HepG2 (cell line): ENCODE measurements around the gene BCAS3. TPM values are rescaled to one million over a fixed set of nuclear protein-coding genes. Genes with fewer than 3 reads are reported as not detected.

ENCODE experiments used
- ATAC-seq: fragments of 200-7000 bp; cut with Tn5 transposase; 3 replicates; pipeline ENCODE4 v1.9.1; 2020; ENCODE audit warnings: mild to moderate bottlenecking, moderate library complexity
- BruUV-seq: library from RNA; stranded (reverse); fragments of 400-500 nt; replicated peaks from 2 replicates; lab custom pipeline; 2021; lab: Mats Ljungman, UMichigan
- CTCF ChIA-PET: fragments of 300-600 bp; formaldehyde crosslinking; extraction: SDS; loops from one replicate; lab custom pipeline; 2021; ENCODE audit warnings: low total read pairs, inconsistent platforms, low intra/inter-chr PET ratio; lab: Yijun Ruan, JAX
- POLR2A ChIA-PET: fragments of 350-600 bp; sonication (Branson Sonifier 250); formaldehyde crosslinking; loops from one replicate; lab custom pipeline; 2020; ENCODE audit warnings: antibody characterized with exemption, inconsistent platforms; lab: Yijun Ruan, JAX
- DNase-seq: peaks from one replicate; pipeline ENCODE4 v3.0.0-alpha.2; 2015; ENCODE audit warnings: low spot score
- FAIRE-seq: peaks from 3 replicates; lab custom pipeline; 2011; peaks lifted over from hg19 to GRCh38; lab: Jason Lieb, UNC
- H2AFZ ChIP-seq: one replicate; pipeline ENCODE4 v1.6.1; 2011; ENCODE audit warnings: low read length, inconsistent platforms
- H3K27ac ChIP-seq: fragments of 300-600 bp; 3 replicates; pipeline ENCODE4 v1.8.0; 2011; ENCODE audit warnings: mixed run types, mild to moderate bottlenecking, mixed read lengths, low read length, inconsistent platforms; ENCODE audit not compliant: insufficient read depth; ENCODE audit errors: extremely low read length
- H3K27me3 ChIP-seq, 2 experiments: fragments of 200-600 bp in 1 of 2; 2 replicates in 1 of 2; 3 replicates in 1 of 2; pipeline versions ENCODE4 v1.6.0 to v1.8.0; 2011; ENCODE audit warnings: low read length in 2 of 2, mild to moderate bottlenecking in 2 of 2, moderate library complexity in 2 of 2, inconsistent platforms in 1 of 2; ENCODE audit not compliant: insufficient read depth in 2 of 2, control insufficient read depth in 1 of 2
- H3K36me3 ChIP-seq, 2 experiments: fragments of 200-600 bp in 1 of 2; replicated peaks in 1 of 2; 2 replicates in 1 of 2; 3 replicates in 1 of 2; pipeline versions ENCODE4 v1.5.1 to v1.8.0; 2011; ENCODE audit warnings: low read length in 2 of 2, inconsistent platforms in 1 of 2; ENCODE audit not compliant: insufficient read depth in 2 of 2, control insufficient read depth in 1 of 2
- H3K4me1 ChIP-seq: 2 replicates; pipeline ENCODE4 v1.5.1; 2012; ENCODE audit warnings: low read length, inconsistent platforms; ENCODE audit not compliant: insufficient read depth
- H3K4me2 ChIP-seq: 2 replicates; pipeline ENCODE4 v1.6.0; 2011; ENCODE audit warnings: low read depth, low read length, inconsistent platforms
- H3K4me3 ChIP-seq, 3 experiments: fragments of 200-600 bp in 1 of 3; sonication (generic), shearing (Covaris generic) in 1 of 3; replicated peaks in 1 of 3; 2 replicates each; pipeline ENCODE4 v1.5.1; 2011 to 2016; ENCODE audit warnings: low read length in 3 of 3, inconsistent platforms in 2 of 3, low read depth in 2 of 3, mild to moderate bottlenecking in 2 of 3, control low read depth in 1 of 3, mixed read lengths in 1 of 3; ENCODE audit not compliant: insufficient read depth in 1 of 3
- H3K79me2 ChIP-seq: one replicate; pipeline ENCODE4 v1.6.1; 2011; ENCODE audit warnings: low read length, inconsistent platforms; ENCODE audit not compliant: insufficient read depth
- H3K9ac ChIP-seq: 2 replicates; pipeline ENCODE4 v1.6.0; 2011; ENCODE audit warnings: mild to moderate bottlenecking, low read depth, low read length, inconsistent platforms; ENCODE audit not compliant: insufficient read depth
- H3K9me3 ChIP-seq: 2 replicates; pipeline ENCODE4 v1.5.1; 2012; ENCODE audit warnings: mild to moderate bottlenecking, low read length
- H4K20me1 ChIP-seq: 2 replicates; pipeline ENCODE4 v1.6.0; 2011; ENCODE audit warnings: inconsistent platforms, mild to moderate bottlenecking, low read length, moderate library complexity; ENCODE audit not compliant: insufficient read depth
- FOXM1 ChIP-seq: sonication (generic); formaldehyde crosslinking; IDR thresholded peaks from 2 replicates; pipeline ENCODE4 v1.5.0; 2020; ENCODE audit warnings: missing genetic modification reagents
- PITX1 ChIP-seq: sonication (generic); formaldehyde crosslinking; IDR thresholded peaks from 2 replicates; pipeline ENCODE4 v1.5.1; 2020; ENCODE audit warnings: mild to moderate bottlenecking, missing genetic modification reagents
- ZNF484 ChIP-seq: sonication (generic); formaldehyde crosslinking; IDR thresholded peaks from 2 replicates; pipeline ENCODE4 v1.5.1; 2020; ENCODE audit warnings: mild to moderate bottlenecking, low read depth, missing genetic modification reagents, borderline replicate concordance
- WGBS: methylation state at CpG from one replicate; pipeline ENCODE4 v1.1.6; 2017; ENCODE audit warnings: low lambda C conversion rate; 5-methylcytosine and 5-hydroxymethylcytosine counted together
- in situ Hi-C: cut with HindIII; loops from 2 replicates; pipeline ENCODE4 v1.10.0; 2017; ENCODE audit warnings: low pct_unique_long_range_greater_than_20kb; ENCODE audit not compliant: extremely low pct_ligation_motif_present
- intact Hi-C: fragments of 100-400 bp; cut with micrococcal nuclease; formaldehyde crosslinking; loops from one replicate; pipeline ENCODE4 v1.10.0; 2022; ENCODE audit not compliant: unreplicated experiment
- polyA plus RNA-seq, 8 experiments: library from polyadenylated mRNA; depleted of rRNA in 3 of 8; stranded (reverse) in 7 of 8; unstranded in 1 of 8; fragments of >200 nt; fragmentation: Illumina TruSeq in 4 of 8; extraction: Trizol in 4 of 8; gene quantifications; 2 replicates each; pipeline versions ENCODE4 v1.2.1 to v1.2.3, GENCODE V29; 2011 to 2016; ENCODE audit warnings: low read depth in 4 of 8, missing spikeins in 1 of 8, mixed read lengths in 1 of 8; ENCODE audit not compliant: insufficient read depth in 1 of 8
- total RNA-seq, 5 experiments: library from RNA; depleted of rRNA; stranded (reverse); fragments of >200 nt; fragmentation: Illumina TruSeq; extraction: Trizol; gene quantifications; 2 replicates each; pipeline ENCODE4 v1.2.3, GENCODE V29; 2016; ENCODE audit warnings: low read depth in 1 of 5
- TF ChIP-seq, protein P1 (sequence below): IDR thresholded peaks from 2 replicates; pipeline ENCODE4 v1.6.1; 2018; ENCODE audit warnings: missing genetic modification reagents
- TF ChIP-seq, protein P2 (sequence below): sonication (generic); formaldehyde crosslinking; IDR thresholded peaks from 2 replicates; pipeline ENCODE4 v1.4.0; 2020; ENCODE audit warnings: low read depth, mild to moderate bottlenecking, missing genetic modification reagents

The BCAS3 gene
- total and polyA plus RNA-seq, 2 of the 13 experiments (the other 11 are each of a cell fraction or from before 2014, with no cell fraction given) = 10.7 to 11.2 TPM

GRCh38 chr17:61136296-61136695 is 458.6 kb downstream of the BCAS3 start (continued):
- TF ChIP-seq, protein P1, sequence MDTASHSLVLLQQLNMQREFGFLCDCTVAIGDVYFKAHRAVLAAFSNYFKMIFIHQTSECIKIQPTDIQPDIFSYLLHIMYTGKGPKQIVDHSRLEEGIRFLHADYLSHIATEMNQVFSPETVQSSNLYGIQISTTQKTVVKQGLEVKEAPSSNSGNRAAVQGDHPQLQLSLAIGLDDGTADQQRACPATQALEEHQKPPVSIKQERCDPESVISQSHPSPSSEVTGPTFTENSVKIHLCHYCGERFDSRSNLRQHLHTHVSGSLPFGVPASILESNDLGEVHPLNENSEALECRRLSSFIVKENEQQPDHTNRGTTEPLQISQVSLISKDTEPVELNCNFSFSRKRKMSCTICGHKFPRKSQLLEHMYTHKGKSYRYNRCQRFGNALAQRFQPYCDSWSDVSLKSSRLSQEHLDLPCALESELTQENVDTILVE = no peak
- no peak for TF ChIP-seq PITX1 (CRISPR knock-in tag)

- in situ Hi-C loops = no loop called here
- H3K4me2 ChIP-seq = no peak overlapping the region
- no peaks in the 10 kb centered on the region for H3K27me3 ChIP-seq
- H3K4me1 ChIP-seq = no peaks in the 10 kb centered on the region
- DNase-seq (no peak), FAIRE-seq (no peak), ATAC-seq (no peak)
- H2AFZ ChIP-seq = no peak overlapping the region
- no peaks in the 10 kb centered on the region for H3K79me2 ChIP-seq
- WGBS = 66% methylated on average over 4 of the region's 4 CpGs
- H4K20me1 ChIP-seq = no peaks in the 10 kb centered on the region
- BruUV-seq = no TSS peak
- no peaks in the 10 kb centered on the region for H3K9me3 ChIP-seq
- no peak overlapping the region for H3K27ac ChIP-seq
- no peak overlapping the region for H3K4me3 ChIP-seq
- TF ChIP-seq FOXM1 (CRISPR knock-in tag) (no peak), ZNF484 (CRISPR knock-in tag) (no peak)
- TF ChIP-seq, protein P2, sequence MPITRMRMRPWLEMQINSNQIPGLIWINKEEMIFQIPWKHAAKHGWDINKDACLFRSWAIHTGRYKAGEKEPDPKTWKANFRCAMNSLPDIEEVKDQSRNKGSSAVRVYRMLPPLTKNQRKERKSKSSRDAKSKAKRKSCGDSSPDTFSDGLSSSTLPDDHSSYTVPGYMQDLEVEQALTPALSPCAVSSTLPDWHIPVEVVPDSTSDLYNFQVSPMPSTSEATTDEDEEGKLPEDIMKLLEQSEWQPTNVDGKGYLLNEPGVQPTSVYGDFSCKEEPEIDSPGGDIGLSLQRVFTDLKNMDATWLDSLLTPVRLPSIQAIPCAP (CRISPR knock-in tag) = no peak
- CTCF ChIA-PET = no interaction called here
- intact Hi-C loops = no loop called here
- POLR2A ChIA-PET = no interaction called here
- H3K9ac ChIP-seq = no peak overlapping the region
- H3K36me3 ChIP-seq = no peaks in the 10 kb centered on the region
Observed at GRCh38 chr17:61139219-61139618, 461.6 kb downstream of the BCAS3 start.
